ENCODE measurements around the gene TXNDC17. TPM values are rescaled to one million over a fixed set of nuclear protein-coding genes. Genes with fewer than 3 reads are reported as not detected.

The TXNDC17 gene
- total RNA-seq, 1 experiment from 2014 or later, result 151 TPM

DNA sequence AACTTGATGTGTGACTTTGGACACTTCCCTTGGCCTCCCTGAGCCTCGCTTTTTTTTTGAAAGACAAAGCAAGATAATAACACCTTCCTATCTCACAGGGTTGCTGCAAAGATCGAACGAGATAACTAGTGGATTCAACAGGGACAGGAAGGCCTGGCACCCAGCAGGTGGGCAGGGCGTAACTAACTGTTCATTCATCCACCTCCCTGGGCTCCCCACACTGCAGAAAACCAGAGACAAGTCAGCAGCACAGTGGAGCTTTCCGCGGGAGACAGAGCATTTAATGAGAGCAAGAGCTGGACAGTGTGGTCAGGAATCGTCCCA, 43.6 kb downstream of the TXNDC17 start:
- TF ChIP-seq, protein P1, sequence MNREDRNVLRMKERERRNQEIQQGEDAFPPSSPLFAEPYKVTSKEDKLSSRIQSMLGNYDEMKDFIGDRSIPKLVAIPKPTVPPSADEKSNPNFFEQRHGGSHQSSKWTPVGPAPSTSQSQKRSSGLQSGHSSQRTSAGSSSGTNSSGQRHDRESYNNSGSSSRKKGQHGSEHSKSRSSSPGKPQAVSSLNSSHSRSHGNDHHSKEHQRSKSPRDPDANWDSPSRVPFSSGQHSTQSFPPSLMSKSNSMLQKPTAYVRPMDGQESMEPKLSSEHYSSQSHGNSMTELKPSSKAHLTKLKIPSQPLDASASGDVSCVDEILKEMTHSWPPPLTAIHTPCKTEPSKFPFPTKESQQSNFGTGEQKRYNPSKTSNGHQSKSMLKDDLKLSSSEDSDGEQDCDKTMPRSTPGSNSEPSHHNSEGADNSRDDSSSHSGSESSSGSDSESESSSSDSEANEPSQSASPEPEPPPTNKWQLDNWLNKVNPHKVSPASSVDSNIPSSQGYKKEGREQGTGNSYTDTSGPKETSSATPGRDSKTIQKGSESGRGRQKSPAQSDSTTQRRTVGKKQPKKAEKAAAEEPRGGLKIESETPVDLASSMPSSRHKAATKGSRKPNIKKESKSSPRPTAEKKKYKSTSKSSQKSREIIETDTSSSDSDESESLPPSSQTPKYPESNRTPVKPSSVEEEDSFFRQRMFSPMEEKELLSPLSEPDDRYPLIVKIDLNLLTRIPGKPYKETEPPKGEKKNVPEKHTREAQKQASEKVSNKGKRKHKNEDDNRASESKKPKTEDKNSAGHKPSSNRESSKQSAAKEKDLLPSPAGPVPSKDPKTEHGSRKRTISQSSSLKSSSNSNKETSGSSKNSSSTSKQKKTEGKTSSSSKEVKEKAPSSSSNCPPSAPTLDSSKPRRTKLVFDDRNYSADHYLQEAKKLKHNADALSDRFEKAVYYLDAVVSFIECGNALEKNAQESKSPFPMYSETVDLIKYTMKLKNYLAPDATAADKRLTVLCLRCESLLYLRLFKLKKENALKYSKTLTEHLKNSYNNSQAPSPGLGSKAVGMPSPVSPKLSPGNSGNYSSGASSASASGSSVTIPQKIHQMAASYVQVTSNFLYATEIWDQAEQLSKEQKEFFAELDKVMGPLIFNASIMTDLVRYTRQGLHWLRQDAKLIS (CRISPR knock-in tag; IDR thresholded peaks at IDR 0.05; ENCODE audit: borderline replicate concordance), result no peak
- TF ChIP-seq, protein P2, sequence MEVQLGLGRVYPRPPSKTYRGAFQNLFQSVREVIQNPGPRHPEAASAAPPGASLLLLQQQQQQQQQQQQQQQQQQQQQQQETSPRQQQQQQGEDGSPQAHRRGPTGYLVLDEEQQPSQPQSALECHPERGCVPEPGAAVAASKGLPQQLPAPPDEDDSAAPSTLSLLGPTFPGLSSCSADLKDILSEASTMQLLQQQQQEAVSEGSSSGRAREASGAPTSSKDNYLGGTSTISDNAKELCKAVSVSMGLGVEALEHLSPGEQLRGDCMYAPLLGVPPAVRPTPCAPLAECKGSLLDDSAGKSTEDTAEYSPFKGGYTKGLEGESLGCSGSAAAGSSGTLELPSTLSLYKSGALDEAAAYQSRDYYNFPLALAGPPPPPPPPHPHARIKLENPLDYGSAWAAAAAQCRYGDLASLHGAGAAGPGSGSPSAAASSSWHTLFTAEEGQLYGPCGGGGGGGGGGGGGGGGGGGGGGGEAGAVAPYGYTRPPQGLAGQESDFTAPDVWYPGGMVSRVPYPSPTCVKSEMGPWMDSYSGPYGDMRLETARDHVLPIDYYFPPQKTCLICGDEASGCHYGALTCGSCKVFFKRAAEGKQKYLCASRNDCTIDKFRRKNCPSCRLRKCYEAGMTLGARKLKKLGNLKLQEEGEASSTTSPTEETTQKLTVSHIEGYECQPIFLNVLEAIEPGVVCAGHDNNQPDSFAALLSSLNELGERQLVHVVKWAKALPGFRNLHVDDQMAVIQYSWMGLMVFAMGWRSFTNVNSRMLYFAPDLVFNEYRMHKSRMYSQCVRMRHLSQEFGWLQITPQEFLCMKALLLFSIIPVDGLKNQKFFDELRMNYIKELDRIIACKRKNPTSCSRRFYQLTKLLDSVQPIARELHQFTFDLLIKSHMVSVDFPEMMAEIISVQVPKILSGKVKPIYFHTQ (CRISPR knock-in tag; IDR thresholded peaks at IDR 0.05), result no peak
- TF ChIP-seq ZNF396 (CRISPR knock-in tag; IDR thresholded peaks at IDR 0.05; ENCODE audit: borderline replicate concordance), result no peak
- no peak for TF ChIP-seq ZNF121 (CRISPR knock-in tag; IDR thresholded peaks at IDR 0.05)
- Mint-ChIP-seq H3K27me3 (ENCODE audit: low read depth) (no peaks in the 10 kb centered on the region; the same call in 1 of the 2 replicates), H3K4me1 (no peaks in the 10 kb centered on the region), H3K36me3 (no peaks in the 10 kb centered on the region), H3K9me3 (no peaks in the 10 kb centered on the region), H3K4me3 (no peak overlapping the region), H3K27ac (no peak overlapping the region)
- POLR2A ChIA-PET, result no interaction called here
- DNase-seq (ENCODE audit: low spot score) (no peak), ATAC-seq (no peak)
- CTCF ChIA-PET, result interaction anchor here (1.5 to 1.6 kb wide), 2 partner anchors 17 to 28 kb away, joined by 4 to 7 read pairs; partner anchors contain the start of gene SLC13A5

DNA sequence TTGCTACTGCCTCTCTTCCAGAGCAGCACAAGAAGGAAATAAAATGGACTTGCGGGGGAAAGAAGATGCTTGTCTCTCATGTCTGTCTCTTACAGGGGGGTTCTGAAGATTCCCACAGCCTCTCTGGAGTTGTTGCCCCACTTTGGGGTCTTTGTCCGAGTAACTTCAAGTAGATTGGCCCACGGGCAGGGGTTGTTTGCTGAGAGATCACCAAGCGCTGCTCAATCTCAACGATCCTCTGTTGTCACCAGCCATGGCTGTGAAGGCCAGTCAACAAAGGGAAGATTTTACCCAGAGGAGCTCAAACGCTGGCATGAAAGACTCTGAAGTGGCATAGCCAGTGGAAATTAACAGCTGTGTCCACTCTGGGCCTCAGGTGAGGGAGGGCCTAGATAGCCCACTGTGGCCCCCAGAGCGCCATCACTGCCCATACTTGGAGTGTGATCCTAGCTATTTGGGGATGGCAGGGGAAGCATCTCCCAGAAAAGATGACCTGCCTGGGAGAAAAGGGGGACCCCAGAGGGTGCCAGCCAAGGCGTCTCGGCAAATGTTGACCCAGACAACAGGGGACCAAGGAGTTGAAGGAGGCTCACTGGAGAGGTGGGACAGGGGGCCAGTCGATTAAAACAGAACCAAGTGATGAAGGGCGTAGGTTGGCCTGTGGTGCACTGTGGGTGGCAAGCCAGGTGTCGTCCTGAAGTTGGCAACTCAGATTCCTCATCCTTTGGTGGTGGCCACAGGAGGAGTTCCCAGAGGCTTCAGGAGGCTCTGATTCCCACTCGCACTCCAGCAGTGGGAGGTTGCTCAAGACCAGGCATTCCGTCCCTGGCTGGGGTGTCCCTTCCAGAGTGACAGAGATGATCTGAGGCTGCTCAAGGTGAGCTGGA, 44.3 kb downstream of the TXNDC17 start:
- TF ChIP-seq CREM (CRISPR knock-in tag; IDR thresholded peaks at IDR 0.05) (no peak), NFE2L1 (CRISPR knock-in tag; IDR thresholded peaks at IDR 0.05) (no peak), NR2C2 (CRISPR knock-in tag; IDR thresholded peaks at IDR 0.05) (no peak), ZNF671 (CRISPR knock-in tag; IDR thresholded peaks at IDR 0.05) (no peak), ZNF317 (CRISPR knock-in tag; IDR thresholded peaks at IDR 0.05; ENCODE audit: borderline replicate concordance, low read depth) (no peak), ZNF232 (CRISPR knock-in tag; IDR thresholded peaks at IDR 0.05) (no peak), MXD4 (CRISPR knock-in tag; IDR thresholded peaks at IDR 0.05; ENCODE audit: borderline replicate concordance) (no peak), HMGA2 (CRISPR knock-in tag; IDR thresholded peaks at IDR 0.05) (no peak), CREB1 (CRISPR knock-in tag; IDR thresholded peaks at IDR 0.05) (no peak), GABPB1 (CRISPR knock-in tag; IDR thresholded peaks at IDR 0.05) (no peak), NFATC4 (CRISPR knock-in tag; IDR thresholded peaks at IDR 0.05) (no peak), ELF4 (CRISPR knock-in tag; IDR thresholded peaks at IDR 0.05; ENCODE audit: low read depth) (no peak)
- TF ChIP-seq, protein P3, sequence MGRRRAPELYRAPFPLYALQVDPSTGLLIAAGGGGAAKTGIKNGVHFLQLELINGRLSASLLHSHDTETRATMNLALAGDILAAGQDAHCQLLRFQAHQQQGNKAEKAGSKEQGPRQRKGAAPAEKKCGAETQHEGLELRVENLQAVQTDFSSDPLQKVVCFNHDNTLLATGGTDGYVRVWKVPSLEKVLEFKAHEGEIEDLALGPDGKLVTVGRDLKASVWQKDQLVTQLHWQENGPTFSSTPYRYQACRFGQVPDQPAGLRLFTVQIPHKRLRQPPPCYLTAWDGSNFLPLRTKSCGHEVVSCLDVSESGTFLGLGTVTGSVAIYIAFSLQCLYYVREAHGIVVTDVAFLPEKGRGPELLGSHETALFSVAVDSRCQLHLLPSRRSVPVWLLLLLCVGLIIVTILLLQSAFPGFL (CRISPR knock-in tag; IDR thresholded peaks at IDR 0.05; ENCODE audit: borderline replicate concordance), result no peak
- TF ChIP-seq, protein P4, sequence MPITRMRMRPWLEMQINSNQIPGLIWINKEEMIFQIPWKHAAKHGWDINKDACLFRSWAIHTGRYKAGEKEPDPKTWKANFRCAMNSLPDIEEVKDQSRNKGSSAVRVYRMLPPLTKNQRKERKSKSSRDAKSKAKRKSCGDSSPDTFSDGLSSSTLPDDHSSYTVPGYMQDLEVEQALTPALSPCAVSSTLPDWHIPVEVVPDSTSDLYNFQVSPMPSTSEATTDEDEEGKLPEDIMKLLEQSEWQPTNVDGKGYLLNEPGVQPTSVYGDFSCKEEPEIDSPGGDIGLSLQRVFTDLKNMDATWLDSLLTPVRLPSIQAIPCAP (CRISPR knock-in tag; IDR thresholded peaks at IDR 0.05), result no peak
- TF ChIP-seq, protein P5, sequence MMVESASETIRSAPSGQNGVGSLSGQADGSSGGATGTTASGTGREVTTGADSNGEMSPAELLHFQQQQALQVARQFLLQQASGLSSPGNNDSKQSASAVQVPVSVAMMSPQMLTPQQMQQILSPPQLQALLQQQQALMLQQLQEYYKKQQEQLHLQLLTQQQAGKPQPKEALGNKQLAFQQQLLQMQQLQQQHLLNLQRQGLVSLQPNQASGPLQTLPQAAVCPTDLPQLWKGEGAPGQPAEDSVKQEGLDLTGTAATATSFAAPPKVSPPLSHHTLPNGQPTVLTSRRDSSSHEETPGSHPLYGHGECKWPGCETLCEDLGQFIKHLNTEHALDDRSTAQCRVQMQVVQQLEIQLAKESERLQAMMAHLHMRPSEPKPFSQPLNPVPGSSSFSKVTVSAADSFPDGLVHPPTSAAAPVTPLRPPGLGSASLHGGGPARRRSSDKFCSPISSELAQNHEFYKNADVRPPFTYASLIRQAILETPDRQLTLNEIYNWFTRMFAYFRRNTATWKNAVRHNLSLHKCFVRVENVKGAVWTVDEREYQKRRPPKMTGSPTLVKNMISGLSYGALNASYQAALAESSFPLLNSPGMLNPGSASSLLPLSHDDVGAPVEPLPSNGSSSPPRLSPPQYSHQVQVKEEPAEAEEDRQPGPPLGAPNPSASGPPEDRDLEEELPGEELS (CRISPR knock-in tag; IDR thresholded peaks at IDR 0.05), result no peak
- TF ChIP-seq, protein P6, sequence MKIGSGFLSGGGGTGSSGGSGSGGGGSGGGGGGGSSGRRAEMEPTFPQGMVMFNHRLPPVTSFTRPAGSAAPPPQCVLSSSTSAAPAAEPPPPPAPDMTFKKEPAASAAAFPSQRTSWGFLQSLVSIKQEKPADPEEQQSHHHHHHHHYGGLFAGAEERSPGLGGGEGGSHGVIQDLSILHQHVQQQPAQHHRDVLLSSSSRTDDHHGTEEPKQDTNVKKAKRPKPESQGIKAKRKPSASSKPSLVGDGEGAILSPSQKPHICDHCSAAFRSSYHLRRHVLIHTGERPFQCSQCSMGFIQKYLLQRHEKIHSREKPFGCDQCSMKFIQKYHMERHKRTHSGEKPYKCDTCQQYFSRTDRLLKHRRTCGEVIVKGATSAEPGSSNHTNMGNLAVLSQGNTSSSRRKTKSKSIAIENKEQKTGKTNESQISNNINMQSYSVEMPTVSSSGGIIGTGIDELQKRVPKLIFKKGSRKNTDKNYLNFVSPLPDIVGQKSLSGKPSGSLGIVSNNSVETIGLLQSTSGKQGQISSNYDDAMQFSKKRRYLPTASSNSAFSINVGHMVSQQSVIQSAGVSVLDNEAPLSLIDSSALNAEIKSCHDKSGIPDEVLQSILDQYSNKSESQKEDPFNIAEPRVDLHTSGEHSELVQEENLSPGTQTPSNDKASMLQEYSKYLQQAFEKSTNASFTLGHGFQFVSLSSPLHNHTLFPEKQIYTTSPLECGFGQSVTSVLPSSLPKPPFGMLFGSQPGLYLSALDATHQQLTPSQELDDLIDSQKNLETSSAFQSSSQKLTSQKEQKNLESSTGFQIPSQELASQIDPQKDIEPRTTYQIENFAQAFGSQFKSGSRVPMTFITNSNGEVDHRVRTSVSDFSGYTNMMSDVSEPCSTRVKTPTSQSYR (CRISPR knock-in tag; IDR thresholded peaks at IDR 0.05), result no peak
- CTCF ChIA-PET, result interaction anchor here (0.8 to 1.6 kb wide), 3 partner anchors 17 to 159 kb away, joined by 3 to 7 read pairs (median 4); partner anchors contain the start of gene SLC13A5
- DNase-seq (ENCODE audit: low spot score), result no peak
- POLR2A ChIA-PET, result no interaction called here
- Mint-ChIP-seq H3K27me3 (ENCODE audit: low read depth) (no peaks in the 10 kb centered on the region; the same call in 1 of the 2 replicates), H3K9me3 (no peaks in the 10 kb centered on the region), H3K27ac (no peak overlapping the region), H3K4me1 (no peaks in the 10 kb centered on the region), H3K36me3 (no peaks in the 10 kb centered on the region), H3K4me3 (no peak overlapping the region)
- ATAC-seq, result no peak
